HPDE6-E6E7 (cell line): ENCODE measurements around the gene BTBD3.

Experiments
- DNase-seq: peaks from one replicate; pipeline ENCODE4 v3.0.0; 2011; ENCODE audit warnings: missing footprints; ENCODE audit errors: extremely low spot score

BTBD3 gene

DNA sequence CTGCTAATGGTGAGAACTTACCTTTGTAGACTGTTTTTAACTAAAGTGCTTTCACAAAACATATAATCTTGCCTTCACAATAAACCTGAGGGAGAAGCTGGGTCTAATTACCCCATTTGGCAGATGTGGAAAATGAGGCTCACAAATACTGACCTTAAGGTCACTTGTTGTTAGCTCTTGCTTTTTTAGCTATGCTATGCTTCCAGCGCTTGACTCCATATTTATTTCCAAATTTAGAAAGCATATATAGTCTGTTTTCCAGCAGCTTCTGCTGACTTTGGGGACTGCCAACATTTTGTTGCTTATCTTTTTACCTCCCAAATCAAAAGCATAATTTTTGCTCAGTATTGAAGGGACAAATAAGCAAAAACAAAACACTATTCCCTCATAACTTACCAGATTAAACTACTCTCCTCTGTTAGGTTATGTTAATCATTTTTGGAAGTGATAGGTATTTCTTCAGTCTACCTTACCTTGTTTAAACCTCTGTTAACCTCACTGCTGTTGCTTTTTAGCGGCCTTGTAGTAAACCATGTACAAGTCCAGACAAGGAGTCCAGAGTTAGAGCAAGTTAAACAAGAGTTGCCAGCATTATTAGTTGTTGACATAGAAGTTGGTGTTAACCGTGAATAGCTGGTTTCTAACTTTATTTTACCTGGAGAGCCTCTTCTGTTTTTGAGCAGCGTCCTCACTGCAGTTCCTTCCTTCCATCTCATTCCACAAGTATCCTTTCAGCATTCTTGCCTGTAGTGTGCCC is 4.9 kb upstream of the BTBD3 start:
- no peak for DNase-seq

GRCh38 chr20:11918391-11918845 is 725 bp downstream of the BTBD3 start:
- DNase-seq, result no peak

- DNase-seq, result no peak
Observed at GRCh38 chr20:11918981-11919380, 1.3 kb downstream of the BTBD3 start.

GRCh38 chr20:11919581-11919980 is 1.9 kb downstream of the BTBD3 start:
- DNase-seq, result no peak

DNA sequence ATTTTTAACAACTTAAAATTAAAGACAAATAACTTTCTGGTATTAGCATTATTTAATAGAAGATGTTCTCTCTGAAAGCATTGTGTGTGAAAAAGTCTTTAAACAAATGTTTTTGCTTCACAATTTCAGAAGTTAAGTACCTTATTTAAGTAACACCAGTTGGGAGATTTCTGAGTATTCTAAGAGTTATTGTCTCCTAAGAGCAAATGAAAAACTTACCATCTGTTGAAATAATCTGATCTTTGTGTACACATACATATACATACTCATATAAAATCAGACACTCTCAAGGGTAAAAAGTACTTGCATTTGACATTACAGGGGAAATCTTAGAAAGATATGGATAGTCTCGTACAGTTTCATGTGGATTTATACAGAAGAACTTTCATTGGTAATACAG is 2.4 kb downstream of the BTBD3 start:
- no peak for DNase-seq

- DNase-seq, result no peak
Observed at GRCh38 chr20:11921321-11921720, 3.6 kb downstream of the BTBD3 start.

- DNase-seq, result no peak
Observed at GRCh38 chr20:11922561-11922960, 4.9 kb downstream of the BTBD3 start.

- no peak for DNase-seq
Observed at GRCh38 chr20:11924923-11925322, 7.2 kb downstream of the BTBD3 start.

DNA sequence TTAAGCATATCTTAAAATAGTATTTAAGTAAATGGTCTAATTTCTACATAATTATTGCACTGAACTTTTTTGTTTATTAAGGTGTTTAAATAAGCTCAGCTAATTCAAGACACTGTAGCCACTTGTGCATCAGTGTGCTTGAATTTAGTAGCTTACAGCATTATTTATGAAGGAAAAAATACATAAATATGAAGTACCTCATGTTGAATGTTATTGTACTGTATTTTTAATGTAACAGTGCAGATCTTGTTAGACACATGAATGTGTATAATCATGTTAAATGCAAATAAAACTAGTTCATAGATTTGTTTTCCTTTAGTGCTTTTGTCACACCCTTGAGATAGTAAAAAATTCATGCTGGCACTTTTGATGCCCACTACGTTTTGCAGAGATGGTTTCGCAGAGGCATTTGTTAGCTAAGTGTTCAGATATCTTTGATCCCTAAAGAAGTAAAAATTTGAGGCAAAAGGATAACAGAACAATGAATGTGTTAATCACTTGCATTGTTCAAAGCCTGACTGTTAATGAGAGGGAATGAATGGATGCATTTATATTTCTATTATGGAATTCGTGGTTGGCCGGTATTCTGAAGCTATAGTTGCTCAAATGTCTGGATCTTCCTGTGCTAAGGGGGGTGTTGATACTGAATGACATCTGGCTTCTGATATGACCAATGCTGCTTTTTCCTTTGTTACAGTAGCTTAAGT is 8.8 kb downstream of the BTBD3 start:
- DNase-seq, result no peak

GRCh38 chr20:11929947-11930346 is 12.3 kb downstream of the BTBD3 start:
- DNase-seq, result no peak

- DNase-seq, result no peak
Observed at GRCh38 chr20:11935212-11936154, 17.8 kb downstream of the BTBD3 start.

- no peak for DNase-seq
Observed at GRCh38 chr20:11936157-11936556, 18.5 kb downstream of the BTBD3 start.

DNA sequence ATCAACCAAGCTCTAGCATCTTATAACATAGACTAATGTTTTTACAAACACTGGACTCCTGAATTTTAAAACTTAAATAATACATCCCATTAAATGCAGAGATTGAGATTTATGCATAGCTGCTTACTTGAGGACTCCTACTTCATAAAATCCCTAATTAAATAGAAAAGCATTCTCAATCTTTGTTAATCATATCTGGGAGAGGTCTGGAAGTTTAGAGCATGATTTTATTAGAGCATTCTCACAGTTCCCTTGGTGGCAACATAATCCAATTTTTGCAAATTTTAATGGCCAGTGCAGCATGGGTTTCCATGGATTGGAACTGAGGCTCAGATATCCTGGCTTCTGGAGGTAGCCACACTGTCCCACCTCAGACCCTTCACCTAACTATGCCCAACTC is 19.5 kb downstream of the BTBD3 start:
- DNase-seq, result no peak

GRCh38 chr20:11941593-11942246 is 24.0 kb downstream of the BTBD3 start:
- DNase-seq, result no peak

DNA sequence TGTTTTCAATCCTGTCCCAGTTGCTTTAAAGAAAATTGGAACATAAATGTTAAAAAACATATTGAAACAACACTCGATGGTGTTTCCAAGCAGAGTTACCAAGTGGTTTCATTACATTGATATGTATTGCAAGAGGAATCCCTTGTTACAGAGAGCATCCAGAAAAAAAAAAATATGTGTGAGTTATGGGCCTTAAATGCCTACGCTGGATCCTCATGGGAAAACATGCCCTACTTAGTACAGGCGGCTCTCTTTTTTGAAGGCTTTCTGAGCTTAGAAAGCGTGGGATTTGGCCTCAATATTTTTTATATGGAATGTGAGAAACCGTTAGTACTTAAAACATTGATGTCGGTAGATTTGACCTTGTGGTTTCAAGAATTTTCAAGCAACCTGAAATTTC is 26.1 kb downstream of the BTBD3 start:
- DNase-seq, result no peak

DNA sequence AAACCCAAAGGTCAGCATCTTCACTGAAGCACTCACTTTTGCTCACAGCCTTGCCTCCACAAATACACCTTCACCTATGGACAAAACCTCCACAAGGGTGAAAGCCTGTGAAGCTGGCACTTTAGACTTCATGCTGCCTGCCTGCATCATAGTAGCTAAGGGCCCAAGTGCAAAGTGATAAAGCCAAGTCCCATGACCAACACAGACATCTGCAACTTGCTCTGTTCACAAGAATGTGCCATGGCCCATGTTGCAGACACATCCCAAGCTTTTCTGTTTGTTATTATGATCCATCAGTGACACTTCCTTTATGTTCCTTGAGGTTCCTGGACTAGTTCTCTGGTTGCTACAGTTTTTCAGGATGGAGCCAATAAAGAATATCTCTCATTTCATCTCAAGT is 31.1 kb downstream of the BTBD3 start:
- DNase-seq, result no peak

- no peak for DNase-seq
Observed at GRCh38 chr20:11949711-11950110, 32.0 kb downstream of the BTBD3 start.

DNA sequence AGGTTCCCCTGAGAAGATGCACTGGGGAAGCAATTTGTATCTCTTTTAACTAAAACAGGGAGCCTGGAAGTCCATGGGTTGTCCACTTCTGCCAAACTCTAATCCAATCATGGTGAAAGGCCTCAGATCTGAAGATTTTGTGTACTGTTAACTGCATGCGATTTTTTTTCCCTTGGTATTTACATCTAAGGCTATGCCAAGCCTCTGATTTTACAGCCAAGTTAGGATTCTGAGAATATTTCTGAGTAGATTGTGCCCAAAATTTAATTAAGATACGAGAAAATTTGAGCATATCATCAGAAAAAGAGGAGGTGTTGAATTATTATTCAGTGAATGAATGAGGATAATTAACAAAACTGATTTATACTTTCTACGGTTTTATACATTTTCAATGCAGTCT is 34.0 kb downstream of the BTBD3 start:
- no peak for DNase-seq

- DNase-seq, result no peak
Observed at GRCh38 chr20:11952639-11953038, 34.9 kb downstream of the BTBD3 start.

- no peak for DNase-seq
Observed at GRCh38 chr20:11957911-11958310, 40.2 kb downstream of the BTBD3 start.

GRCh38 chr20:11958855-11959254 is 41.2 kb downstream of the BTBD3 start:
- DNase-seq, result no peak

GRCh38 chr20:11965602-11966001 is 47.9 kb downstream of the BTBD3 start:
- no peak for DNase-seq
